ENCODE data around the gene BNC2. TPM values are rescaled to one million over a fixed set of nuclear protein-coding genes. Genes with fewer than 3 reads are reported as not detected.

BNC2 gene
- total RNA-seq, 4 donors from 2014 or later, result 20.5 to 55.4 (median 26.2) TPM

- in situ Hi-C loops (cut with MboI; ENCODE audit: low pct_ligation_motif_present in 1 of 4, low pct_unique_long_range_greater_than_20kb in 1 of 4, low sequenced_read_pairs in 3 of 4), result no loop called here
- TF ChIP-seq CTCF (IDR thresholded peaks at IDR 0.05) (no peak), EP300 (IDR thresholded peaks at IDR 0.05; ENCODE audit: low read depth) (no peak), POLR2AphosphoS5 (IDR thresholded peaks at IDR 0.05) (no peak), POLR2A (IDR thresholded peaks at IDR 0.05) (no peak)
- 63 to 70% methylated on average over 1 of the region's 1 CpG for WGBS, 2 donors (ENCODE audit: low coverage in 1 of 2)
- Histone ChIP-seq H3K4me1 (peaks cover 2 to 15% (median 7%) of the 10 kb centered on the region in 4 donors), H3K4me3 (no peak overlapping the region), H3K9me3 (no peaks in the 10 kb centered on the region), H3K27me3 (no peaks in the 10 kb centered on the region), H3K36me3 (no peaks in the 10 kb centered on the region), H3K27ac (peak overlapping the region in 1 of 4 donors; percentile 16)
- DNase-seq, result no peak
- intact Hi-C loops (cut with DNase I; ENCODE audit: low total_unique reads), result loop anchor here (5.0 kb wide), 1 partner anchor 397 kb away; no protein-coding TSS in a partner anchor
Measured at GRCh38 chr9:16688814-16689213, 181.7 kb downstream of the BNC2 start.

GRCh38 chr9:16687678-16688369 lies 182.6 kb downstream of the BNC2 start:
- Histone ChIP-seq H3K27me3 (no peaks in the 10 kb centered on the region), H3K9me3 (no peaks in the 10 kb centered on the region), H3K4me3 (no peak overlapping the region), H3K36me3 (no peaks in the 10 kb centered on the region), H3K27ac (no peak overlapping the region), H3K4me1 (peaks cover 2 to 21% (median 7%) of the 10 kb centered on the region in 4 donors)
- TF ChIP-seq POLR2A (IDR thresholded peaks at IDR 0.05) (no peak), POLR2AphosphoS5 (IDR thresholded peaks at IDR 0.05) (no peak), CTCF (IDR thresholded peaks at IDR 0.05) (no peak), EP300 (IDR thresholded peaks at IDR 0.05; ENCODE audit: low read depth) (no peak)
- DNase-seq, result no peak
- 65 to 77% methylated on average over 5 of the region's 5 CpGs for WGBS, 2 donors (ENCODE audit: low coverage in 1 of 2)
- intact Hi-C loops (cut with DNase I; ENCODE audit: low total_unique reads), result loop anchor here (5.0 kb wide), 1 partner anchor 396 kb away; no protein-coding TSS in a partner anchor
- in situ Hi-C loops (cut with MboI; ENCODE audit: low pct_ligation_motif_present in 1 of 4, low pct_unique_long_range_greater_than_20kb in 1 of 4, low sequenced_read_pairs in 3 of 4), result no loop called here

- Histone ChIP-seq H3K36me3 (no peaks in the 10 kb centered on the region), H3K9me3 (no peaks in the 10 kb centered on the region), H3K27ac (peak overlapping the region in 2 of 4 donors; percentile 3 to 36), H3K4me3 (no peak overlapping the region), H3K4me1 (peaks cover 0 to 11% (median 0%) of the 10 kb centered on the region in 4 donors), H3K27me3 (no peaks in the 10 kb centered on the region)
- in situ Hi-C loops (cut with MboI; ENCODE audit: low pct_ligation_motif_present in 1 of 4, low pct_unique_long_range_greater_than_20kb in 1 of 4, low sequenced_read_pairs in 3 of 4), result no loop called here
- no peak for DNase-seq
- WGBS, 2 donors (ENCODE audit: low coverage in 1 of 2), result 56 to 74% methylated on average over 2 of the region's 2 CpGs
- TF ChIP-seq POLR2A (IDR thresholded peaks at IDR 0.05) (no peak), POLR2AphosphoS5 (IDR thresholded peaks at IDR 0.05) (no peak)
- intact Hi-C loops (cut with DNase I; ENCODE audit: low total_unique reads), result no loop called here
Measured at GRCh38 chr9:16683326-16683725, 187.1 kb downstream of the BNC2 start.

GRCh38 chr9:16682273-16682672 lies 188.2 kb downstream of the BNC2 start:
- 64 to 70% methylated on average over 7 of the region's 7 CpGs for WGBS, 2 donors (ENCODE audit: low coverage in 1 of 2)

More at GRCh38 chr9:16682273-16682672, 188.2 kb downstream of the BNC2 start:
- no peak for DNase-seq
- H3K27ac ChIP-seq, result peak overlapping the region in 2 of 4 donors; percentile 3 to 27
- no peak for TF ChIP-seq POLR2AphosphoS5 (IDR thresholded peaks at IDR 0.05)
- no peak for TF ChIP-seq EP300 (IDR thresholded peaks at IDR 0.05; ENCODE audit: low read depth)
- no peak for TF ChIP-seq POLR2A (IDR thresholded peaks at IDR 0.05)
- no peak for TF ChIP-seq CTCF (IDR thresholded peaks at IDR 0.05)
- in situ Hi-C loops (cut with MboI; ENCODE audit: low pct_ligation_motif_present in 1 of 4, low pct_unique_long_range_greater_than_20kb in 1 of 4, low sequenced_read_pairs in 3 of 4) (no loop called here), intact Hi-C loops (cut with DNase I; ENCODE audit: low total_unique reads) (no loop called here)
- H3K27me3 ChIP-seq, result no peaks in the 10 kb centered on the region
- H3K36me3 ChIP-seq, result no peaks in the 10 kb centered on the region
- H3K4me1 ChIP-seq, result peaks cover 0 to 11% (median 0%) of the 10 kb centered on the region in 4 donors
- H3K9me3 ChIP-seq, result no peaks in the 10 kb centered on the region
- no peak overlapping the region for H3K4me3 ChIP-seq
